T follicular helper cell (primary cell): ENCODE data around the gene ADAM8.
A peak's percentile ranks its signal among the peaks of the same experiment; 100 is the strongest.

Experiments
- DNase-seq: peaks from one replicate; pipeline ENCODE4 v3.0.0-alpha.2; 2020; ENCODE audit warnings: low read depth

ADAM8 gene

DNA sequence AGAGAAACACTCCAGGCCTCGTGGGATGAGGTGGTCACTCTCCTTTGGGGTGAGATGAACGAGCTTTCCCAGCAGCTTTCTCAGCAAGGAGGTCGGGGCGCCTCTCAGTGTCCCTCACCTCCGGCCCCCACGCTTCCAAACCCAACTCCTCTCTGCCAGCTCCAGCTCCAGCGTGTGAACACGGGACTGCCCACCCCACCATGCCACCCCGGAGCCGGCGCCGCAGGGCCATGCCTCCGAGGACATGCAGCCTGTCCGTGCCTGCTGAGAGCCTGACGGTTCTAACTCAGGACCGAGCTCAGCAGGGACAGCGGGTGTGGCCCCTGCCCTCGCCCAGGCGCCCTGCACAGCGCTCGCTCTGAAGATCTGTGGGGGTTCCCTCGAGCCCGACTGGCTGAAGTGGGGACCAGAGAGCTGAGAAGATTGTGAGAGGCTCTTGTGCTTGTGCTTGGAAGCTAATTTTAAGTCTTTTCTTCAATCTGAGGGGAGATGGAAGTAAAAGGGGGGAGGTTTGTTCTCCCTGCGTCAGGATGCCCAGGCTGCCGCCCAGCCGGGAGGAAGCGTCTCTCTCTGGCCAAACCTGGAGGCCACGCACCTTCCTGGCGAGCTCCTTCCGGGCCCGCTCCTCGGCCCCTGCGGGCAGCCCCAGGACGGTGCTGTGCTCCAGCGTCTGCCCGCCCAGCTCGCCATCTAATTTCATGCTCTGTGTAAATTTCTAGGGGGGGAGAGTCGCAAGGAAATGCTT is 5.1 kb upstream of the ADAM8 start:
- DNase-seq = no peak

DNA sequence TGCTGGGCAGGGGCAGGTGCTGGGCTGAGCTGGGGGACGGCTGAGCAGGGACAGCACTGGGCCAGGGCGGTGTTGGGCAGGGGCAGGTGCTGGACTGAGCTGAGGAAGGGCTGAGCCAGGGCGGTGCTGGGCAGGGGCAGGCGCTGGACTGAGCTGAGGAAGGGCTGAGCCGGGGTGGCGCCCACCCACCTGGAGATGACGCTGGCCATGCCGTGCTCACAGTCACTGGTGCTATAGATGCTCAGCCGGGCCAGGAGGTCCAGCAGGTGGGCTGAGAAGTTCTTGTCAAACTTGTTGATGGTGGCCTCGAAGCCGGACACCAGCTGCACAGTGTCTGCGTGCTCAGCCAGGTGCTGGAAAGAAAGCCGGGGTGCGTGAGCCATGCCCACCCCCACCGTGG is 4.4 kb upstream of the ADAM8 start:
- DNase-seq = no peak

DNA sequence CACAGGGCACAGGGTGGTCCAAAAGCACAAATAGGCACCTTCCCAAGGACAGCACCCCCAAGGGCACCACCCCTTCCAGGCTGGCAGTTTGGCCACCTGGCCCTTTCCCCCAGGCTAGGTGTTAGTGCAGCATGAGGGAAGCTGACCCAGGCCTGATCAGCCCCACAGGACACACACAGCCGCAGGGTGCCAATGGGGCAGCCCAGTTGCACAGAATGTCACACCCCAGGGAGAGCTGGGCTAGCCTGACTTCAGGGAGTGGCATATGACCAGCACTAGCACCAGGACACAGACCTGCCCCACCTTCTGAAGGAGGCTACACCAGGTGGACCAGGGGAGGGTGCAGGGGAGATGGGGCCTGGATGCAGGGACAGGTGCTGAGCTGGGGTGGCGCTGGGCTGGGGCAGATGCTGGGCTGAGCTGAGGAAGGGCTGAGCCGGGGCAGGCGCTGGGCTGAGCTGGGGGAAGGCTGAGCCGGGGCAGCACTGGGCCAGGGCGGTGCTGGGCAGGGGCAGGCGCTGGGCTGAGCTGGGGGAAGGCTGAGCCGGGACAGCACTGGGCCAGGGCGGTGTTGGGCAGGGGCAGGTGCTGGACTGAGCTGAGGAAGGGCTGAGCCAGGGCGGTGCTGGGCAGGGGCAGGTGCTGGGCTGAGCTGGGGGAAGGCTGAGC is 3.9 kb upstream of the ADAM8 start:
- DNase-seq = no peak

DNA sequence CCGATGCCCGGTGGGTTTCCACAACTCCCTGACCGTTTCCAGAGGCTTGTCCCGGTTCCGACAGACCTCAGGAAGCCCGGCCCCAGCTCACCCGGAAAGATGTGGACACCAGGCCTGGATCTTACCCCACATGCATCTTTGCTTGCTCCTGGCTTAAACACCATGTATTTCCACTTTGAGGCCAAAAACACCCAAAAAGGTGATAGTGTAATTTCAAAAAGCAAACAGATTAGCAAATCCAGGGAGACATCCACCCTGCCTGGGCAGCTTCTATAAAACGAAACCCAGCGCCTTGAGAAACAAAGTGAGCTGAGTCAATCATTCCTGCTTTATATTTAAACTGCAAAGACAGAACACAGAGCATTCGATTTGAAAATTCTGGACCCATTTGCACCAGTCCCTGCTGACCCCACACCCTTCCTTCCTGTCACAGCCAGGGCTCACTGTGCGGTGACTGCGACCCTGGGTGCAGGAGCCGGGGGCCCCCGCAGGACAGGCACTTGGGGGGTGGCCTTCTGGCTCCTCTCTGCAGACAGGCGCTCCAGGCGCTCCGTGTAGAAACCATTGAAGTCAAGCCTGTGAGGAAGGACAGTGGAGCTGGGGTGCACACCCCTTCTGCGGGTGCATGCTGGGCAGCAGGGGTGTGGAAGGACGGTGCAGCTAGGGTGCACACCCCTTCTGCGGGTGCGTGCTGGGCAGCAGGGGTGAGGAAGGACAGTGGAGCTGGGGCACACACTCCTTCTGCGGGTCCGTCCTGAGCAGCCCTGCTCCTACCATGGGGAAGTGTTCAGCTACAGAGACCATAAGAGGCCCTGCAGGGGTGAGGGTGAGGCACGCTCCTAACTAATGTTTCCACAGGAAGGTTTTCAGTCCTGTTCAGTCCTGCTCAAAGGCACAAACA is 2.9 kb upstream of the ADAM8 start:
- DNase-seq = no peak

DNA sequence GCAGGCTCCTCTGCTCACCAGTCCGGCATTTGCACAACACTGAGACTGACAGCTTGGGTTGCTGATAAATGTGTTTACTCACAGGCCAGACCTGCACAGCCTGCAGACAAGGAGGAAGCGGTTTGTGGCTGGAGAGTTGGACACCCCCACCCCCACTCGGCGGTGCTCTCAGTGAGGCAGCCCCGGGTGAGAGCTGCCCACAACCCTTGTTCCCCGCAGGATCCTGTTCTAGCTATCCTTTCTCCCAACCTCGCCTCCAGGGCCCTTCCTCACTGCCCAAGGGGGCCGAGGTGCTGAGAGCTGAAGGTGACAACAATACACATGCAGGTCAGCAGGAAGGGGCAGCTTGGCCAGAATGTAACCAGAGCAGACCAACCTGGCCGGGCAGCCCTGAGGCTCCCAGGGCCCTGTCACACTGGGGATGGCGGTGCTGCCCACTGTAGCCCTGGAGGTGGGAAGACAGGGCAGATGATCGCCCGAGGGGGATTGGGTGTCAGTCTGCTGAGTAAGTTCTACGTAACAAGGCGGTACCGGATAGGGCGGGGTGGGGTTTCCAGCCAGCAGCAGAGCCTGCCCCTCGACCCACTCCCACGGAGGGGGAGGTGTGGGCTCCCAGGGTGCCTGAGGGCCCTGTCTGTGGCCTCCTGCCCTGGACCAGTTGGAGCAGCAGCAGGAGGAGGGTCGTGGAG is 2.1 kb upstream of the ADAM8 start:
- no peak for DNase-seq

DNA sequence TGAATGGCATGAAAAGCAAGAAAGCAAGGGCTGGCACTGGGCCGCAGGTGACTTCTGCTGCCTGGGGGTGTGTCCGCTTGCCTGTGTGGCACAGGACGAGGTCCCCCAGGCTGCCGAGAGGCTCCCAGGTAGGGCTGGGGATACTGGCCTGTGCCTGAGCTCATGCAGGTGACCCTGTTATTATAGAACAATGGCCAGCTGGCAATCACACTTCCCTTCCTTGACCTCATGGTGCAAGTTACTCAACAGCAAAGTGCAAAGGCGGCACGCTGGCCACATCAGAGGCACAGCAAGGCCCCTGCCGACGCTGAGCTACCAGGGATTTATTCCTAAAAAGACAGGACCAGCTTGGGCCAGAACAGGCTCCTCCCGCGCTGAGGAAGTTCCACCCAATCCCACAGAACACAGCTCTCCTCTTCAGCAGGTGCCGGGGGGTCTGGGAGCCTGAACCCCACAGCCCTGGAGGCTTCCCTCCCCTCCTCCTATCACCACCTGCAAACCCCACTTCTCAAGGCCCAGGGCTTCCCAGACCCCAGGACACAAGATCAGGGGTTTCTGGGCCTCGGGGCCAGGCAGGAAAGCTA is 1.4 kb upstream of the ADAM8 start:
- DNase-seq = no peak

DNA sequence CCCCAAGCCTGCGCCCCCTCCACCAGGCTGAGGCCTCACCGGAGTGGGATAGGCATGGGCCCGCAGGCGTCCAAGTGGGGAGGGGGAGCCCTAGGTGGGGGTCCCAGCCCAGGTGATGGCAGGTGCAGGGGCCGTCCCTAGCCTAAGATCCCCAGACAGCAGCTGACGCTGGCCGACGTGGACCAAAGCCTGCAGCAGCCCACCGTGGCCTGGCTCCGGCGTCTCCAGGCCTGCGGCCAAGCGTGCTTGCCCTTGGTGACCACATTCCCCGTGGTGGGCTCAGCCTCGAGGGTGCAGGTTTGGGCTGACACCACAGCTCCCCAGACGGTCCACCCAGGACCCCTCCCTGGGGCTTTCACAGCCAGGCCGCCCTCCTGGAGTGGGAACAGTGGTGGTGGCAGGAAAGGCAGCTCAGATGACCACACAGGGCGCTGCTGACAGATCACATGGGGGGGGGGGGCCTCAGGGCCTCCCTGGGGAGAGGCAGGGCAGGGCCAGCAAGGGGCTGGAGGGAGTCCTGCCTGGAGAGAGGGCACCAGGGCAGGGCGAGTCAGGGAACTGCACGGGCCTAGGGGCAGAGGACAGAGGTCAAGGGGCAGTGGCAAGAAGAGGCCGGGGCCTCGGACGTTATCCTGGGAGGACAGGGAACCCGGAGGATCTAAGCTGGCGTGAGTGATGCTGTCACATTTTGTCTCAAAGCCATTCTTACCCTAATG is 767 bp upstream of the ADAM8 start:
- no peak for DNase-seq

DNA sequence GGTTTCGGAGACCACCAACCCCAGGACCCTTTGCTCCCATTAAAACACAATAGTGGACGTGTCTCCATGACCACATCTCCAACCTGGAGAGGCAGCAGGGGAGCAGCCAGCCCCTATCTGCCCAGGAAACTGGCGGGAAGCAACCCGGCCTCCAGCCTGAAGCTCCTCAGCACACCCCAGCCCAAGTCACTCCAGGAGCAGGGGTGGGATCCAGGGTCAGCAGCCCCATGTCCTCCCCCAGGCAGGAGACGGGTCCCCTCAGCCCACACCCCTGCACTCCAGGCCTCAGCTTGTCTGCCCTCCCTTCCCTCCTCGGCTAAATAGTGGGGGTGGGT is 601 bp downstream of the ADAM8 start:
- DNase-seq = no peak

DNA sequence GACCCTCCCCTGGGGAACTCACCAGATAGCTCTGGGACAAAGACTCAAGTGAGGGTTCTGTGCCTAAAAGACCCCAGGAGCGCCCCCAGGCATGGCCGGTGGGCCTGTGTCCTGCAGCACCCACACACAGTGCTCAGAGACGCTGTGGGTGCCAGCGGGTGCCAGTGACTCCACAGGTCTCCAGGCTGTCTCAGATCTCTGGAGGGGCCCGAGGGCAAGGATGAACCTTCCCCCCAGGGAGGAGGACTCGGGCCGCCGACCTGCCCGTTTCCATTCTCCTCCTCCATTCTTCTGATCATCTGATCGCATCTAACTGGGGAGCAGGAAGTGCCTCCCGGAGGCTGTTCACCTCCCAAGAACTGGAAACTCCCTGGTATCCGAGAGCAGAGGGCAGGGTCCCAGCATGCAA is 980 bp downstream of the ADAM8 start:
- no peak for DNase-seq

DNA sequence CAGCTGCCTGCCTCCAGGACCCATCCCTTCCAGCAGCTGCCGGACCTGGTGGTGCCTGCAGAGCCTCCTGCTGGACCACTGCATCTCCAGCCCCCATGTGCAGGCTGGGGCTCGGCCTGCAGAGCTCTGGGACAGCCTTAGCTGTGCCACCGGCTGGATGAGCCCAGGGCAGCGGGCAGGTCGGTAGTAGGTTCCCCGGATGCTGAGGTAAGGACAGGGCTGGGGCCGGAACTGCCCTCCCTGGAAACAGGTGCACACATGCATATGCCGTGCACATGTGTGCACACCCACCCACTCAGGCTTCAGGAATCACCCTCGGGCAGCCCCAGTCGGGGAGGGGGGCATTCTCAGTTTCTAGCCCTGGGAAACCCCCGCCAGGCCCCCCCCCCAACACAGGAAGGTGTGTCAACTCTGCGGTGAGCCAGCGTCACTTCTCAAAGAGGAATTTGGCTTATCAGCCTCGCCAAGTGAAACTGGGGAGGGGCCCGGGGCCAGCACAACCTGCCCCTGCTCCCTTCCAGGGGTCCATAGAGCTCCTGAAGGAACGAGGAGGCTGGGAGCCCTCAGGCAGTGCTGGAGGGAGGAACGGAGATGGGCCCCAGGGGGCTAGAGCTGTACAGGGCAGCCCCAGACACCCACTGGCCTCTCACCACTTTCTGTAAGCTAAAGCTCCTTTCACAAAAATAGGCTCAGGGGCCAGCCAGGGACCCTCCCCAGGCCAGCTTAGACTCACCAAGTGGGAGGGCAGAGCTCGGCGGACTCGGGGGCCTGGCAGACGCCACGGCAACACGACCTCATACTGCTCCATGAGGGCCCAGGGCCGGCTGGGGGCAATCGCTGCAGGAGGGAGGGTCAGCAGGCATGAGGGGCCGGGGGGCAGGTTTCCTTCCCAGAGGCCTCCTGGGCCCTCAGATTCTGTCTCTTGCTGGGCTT is 1.7 kb downstream of the ADAM8 start:
- peak; percentile 80 for DNase-seq

DNA sequence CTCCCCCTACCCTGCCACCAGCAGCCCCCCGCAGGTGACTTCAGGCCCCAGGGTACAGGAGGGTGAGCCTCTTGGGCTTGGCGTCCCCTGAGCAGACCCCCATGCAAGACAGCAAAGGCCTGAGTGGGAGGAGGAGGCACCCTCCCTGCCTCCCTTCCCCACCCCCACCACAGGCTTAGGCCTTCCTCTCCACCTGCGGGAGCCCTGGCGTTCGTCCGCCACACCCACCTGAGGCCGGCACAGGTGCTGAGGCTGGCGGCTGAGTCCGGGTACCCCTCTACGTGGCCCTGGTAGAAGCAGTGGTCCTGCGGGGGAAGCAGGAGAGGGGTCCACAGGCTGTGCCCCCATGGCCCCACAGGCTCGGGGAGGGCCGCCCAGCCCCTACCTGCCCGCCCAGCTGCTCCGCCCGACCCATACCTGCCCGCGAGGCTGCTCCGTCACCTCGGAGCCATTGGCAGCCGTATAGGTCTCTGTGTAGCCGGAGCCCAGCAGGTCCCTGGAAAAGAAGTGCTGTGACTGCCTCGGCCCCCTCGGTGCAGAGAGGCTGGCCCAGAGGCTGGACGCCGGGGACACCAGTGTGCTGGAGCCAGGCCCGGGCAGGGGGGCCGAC is 3.0 kb downstream of the ADAM8 start:
- no peak for DNase-seq

DNA sequence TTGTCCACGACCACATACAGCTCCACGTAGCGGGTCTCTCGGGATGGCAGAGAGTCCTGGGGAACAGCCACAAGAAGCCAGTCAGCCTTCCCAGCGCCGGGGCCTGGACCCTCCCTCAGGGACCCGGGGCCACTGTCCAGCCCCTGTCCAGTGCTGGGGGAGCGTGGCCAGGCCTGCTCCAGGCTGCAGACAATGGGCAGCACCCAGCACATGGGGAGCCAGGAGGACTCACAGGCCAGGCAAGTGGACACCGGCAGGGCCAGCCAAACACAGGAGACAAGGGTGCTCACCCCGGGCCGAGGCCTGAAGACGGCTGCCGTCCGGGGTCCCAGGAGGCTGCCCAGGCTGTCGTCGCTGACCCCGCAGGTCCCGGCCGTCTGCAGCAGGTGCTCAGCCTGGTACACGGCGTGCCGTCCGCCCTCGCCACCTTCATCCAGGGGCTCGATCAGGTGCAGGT is 3.7 kb downstream of the ADAM8 start:
- DNase-seq = no peak

DNA sequence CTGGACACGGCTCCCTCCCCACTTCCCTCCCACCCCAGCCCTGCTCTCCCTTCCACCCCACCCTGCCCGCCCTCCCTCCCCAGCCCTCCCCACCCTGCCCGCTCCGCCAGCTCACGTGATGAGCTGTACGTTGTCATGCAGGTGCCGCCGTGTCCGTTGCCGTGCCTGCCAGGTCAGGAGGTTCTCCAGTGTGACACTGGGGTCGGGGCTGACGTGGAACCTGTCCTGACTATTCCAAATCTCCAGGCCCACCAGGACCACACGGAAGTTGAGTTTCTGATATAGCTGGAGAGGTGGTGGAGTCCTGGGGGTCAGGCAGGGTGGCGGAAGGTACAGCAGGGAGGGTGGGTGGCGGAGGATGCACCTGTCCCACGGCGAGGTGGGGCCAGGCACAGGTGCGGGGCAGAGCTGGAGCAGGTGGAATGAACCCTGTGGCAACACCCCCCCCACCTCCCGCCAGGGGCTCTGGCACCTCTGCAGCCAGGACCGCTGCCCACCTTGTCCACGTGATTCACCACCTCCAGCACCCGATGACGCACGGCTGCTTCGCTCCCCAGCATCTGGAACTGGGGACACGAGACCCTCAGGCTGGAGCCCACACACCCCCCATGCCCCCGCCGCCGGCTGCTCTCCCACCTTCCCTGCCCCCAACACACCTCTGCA is 4.2 kb downstream of the ADAM8 start:
- no peak for DNase-seq

DNA sequence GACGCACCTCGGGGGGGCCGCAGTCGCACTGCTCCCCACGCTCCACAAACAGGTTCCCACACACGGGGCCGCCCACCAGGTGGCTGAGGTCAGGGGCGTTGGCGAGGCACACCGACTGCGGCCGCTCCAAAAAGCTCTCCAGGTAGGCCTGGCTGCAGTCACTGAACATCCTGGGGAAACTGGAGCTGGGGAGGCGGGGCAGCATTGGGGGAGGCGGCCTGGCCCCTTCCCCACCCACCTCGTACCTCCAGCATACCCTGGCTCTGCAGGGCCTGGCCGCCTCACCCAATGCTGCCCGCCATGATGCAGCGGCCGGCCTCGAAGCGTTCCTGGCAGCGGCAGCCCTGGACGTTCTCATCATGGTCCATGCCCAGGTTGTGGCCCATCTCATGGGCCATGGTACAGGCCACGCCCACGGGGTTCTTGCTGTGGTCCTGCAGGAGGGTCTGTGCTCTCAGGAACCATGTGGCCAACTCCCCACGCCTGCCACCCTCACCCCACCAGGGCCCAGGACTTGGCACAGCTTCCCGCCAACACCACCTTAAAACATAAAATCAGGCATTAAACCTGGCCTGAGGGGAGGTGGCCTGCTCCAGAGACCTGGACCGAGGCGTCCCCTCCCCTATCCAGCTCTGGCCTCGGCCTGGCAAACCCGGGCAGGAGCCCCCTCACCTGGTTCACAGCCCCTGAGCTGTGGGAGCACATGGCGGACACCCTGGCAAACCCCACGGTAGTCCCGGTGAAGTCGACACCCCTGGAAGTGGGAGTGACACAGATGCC is 5.0 kb downstream of the ADAM8 start:
- DNase-seq = no peak

DNA sequence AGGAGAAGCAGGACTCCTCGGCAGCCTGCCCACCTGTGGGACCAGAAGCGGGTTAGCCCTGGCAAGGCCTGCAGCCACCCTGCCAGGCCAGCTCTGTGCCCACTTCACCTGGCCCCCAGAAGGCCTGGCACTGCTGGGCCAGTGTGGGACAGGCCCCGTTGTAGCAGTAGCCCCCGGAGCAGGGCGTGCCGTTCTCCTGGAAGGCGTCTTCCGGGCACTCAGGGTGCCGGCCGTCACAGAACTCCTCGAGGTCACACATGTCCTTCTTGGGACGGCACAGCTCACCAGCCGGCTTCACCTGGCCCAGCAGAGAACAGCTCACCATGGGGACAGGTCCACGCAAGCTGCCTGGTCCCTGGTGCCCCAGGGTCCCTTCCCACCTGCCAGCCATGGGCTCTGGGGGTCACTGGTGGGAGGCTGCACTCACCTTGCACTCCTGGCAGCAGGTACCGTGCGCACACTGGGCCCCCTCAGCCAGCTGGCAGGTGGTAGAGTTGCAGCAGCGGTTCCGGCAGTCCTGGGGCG is 5.8 kb downstream of the ADAM8 start:
- no peak for DNase-seq

DNA sequence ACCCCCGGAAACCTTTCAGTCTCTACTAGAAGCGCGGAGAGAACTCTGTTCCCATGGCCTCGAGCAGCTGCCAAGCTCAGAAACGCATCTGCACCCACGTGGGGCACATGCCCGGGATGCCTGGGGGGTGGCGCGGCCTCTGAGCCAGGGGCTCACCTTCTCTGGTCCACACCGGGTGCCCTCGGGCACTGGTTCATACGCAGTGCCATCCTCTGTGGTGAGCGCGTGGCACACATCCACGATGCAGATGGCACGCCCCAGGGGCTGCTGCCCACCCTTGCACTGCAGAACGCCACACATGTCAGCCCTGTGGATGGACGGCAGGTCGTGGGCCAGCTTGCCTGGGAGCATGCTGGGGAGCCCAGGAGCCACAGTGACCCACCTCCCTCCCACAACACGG is 6.5 kb downstream of the ADAM8 start:
- no peak for DNase-seq

DNA sequence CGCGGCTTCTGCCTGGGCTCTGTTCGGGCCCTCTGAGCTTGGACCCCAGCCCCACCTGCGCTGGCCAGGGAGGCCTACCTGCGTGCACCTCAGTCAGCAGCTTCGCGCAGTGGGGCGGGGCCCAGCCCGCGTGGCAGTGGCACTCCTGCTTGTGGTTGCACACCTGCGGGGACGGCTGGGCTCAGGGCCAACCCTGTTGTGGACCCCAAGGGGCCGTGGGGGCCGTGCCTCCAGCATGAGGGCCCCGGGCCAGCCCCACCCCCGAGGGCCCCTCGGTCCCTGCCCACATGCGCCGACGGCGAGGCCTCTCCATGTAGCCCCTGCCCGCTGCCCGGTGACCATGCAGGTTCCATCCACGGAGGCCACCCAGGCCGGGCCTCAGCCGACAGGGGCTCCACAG is 7.3 kb downstream of the ADAM8 start:
- no peak for DNase-seq

DNA sequence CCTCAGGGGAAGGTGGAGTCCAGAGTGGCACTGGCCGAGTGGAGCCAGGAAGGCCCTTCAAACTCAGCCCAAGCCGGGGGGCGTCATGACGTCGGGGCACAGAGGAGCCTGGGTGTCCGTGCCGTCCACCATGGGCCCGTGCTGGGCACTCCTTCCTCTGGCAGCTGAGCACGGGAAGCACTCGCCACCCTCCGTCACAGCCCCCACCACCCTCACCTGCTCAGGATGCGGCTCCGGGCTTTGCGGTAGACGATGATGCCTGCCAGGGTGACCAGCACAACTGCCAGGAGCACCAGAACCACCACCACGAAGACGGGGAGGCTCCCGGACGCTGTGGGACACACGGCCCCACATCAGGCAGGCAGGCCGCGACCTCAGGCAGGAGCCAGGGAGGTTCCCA is 8.1 kb downstream of the ADAM8 start:
- DNase-seq = no peak
